ENCODE data around the gene DGKB. TPM values are rescaled to one million over a fixed set of nuclear protein-coding genes. Genes with fewer than 3 reads are reported as not detected.

DGKB gene
- total RNA-seq, 1 donor from 2014 or later = 5.5 TPM

GRCh38 chr7:14714161-14714728 lies 188.3 kb downstream of the DGKB start:
- Histone ChIP-seq H3K4me3 (no peak overlapping the region), H2AFZ (replicated peaks) (no peak overlapping the region), H3K27ac (no peak overlapping the region), H4K20me1 (ENCODE audit: low read depth) (no peaks in the 10 kb centered on the region), H3K36me3 (no peaks in the 10 kb centered on the region), H3K79me2 (ENCODE audit: low read depth) (no peaks in the 10 kb centered on the region), H3K9me3 (ENCODE audit: low read depth) (no peaks in the 10 kb centered on the region), H3K4me2 (no peak overlapping the region), H3F3A (ENCODE audit: low read depth) (no peaks in the 10 kb centered on the region), H3K9ac (no peak overlapping the region), H3K4me1 (no peaks in the 10 kb centered on the region), H3K27me3 (no peaks in the 10 kb centered on the region)
- Mint-ChIP-seq H3K27ac (no peak overlapping the region), H3K4me1 (no peaks in the 10 kb centered on the region), H3K4me3 (no peak overlapping the region), H3K27me3 (ENCODE audit: insufficient read depth, low read depth) (no peaks in the 10 kb centered on the region), H3K9me3 (no peaks in the 10 kb centered on the region), H3K36me3 (no peaks in the 10 kb centered on the region)
- DNase-seq (ENCODE audit: low spot score) = no peak
- TF ChIP-seq EZH2phosphoT487 (IDR thresholded peaks at IDR 0.05) = no peak
- TF ChIP-seq EZH2 (IDR thresholded peaks at IDR 0.05) = no peak
- TF ChIP-seq CTCF (IDR thresholded peaks at IDR 0.05) = no peak

GRCh38 chr7:14698239-14698638 lies 204.3 kb downstream of the DGKB start:
- no peaks in the 10 kb centered on the region for H3K9me3 ChIP-seq (ENCODE audit: low read depth)
- no peaks in the 10 kb centered on the region for H3K36me3 ChIP-seq
- H3F3A ChIP-seq (ENCODE audit: low read depth) = no peaks in the 10 kb centered on the region
- no peaks in the 10 kb centered on the region for H4K20me1 ChIP-seq (ENCODE audit: low read depth)
- H2AFZ ChIP-seq (replicated peaks) = no peak overlapping the region
- H3K4me3 ChIP-seq = no peak overlapping the region
- TF ChIP-seq EZH2phosphoT487 (IDR thresholded peaks at IDR 0.05) = no peak
- TF ChIP-seq CTCF (IDR thresholded peaks at IDR 0.05) = peak; percentile 25
- Mint-ChIP-seq H3K4me3 (no peak overlapping the region), H3K27me3 (ENCODE audit: insufficient read depth, low read depth) (no peaks in the 10 kb centered on the region), H3K4me1 (no peaks in the 10 kb centered on the region), H3K36me3 (no peaks in the 10 kb centered on the region), H3K9me3 (no peaks in the 10 kb centered on the region), H3K27ac (no peak overlapping the region)
- no peaks in the 10 kb centered on the region for H3K4me1 ChIP-seq
- no peak for DNase-seq (ENCODE audit: low spot score)
- H3K4me2 ChIP-seq = no peak overlapping the region
- no peak overlapping the region for H3K27ac ChIP-seq
- no peak overlapping the region for H3K9ac ChIP-seq
- H3K27me3 ChIP-seq = no peaks in the 10 kb centered on the region
- no peaks in the 10 kb centered on the region for H3K79me2 ChIP-seq (ENCODE audit: low read depth)

- no peaks in the 10 kb centered on the region for H3K27me3 ChIP-seq
- no peak overlapping the region for H3K9ac ChIP-seq
- Mint-ChIP-seq H3K36me3 (no peaks in the 10 kb centered on the region), H3K27ac (no peak overlapping the region), H3K9me3 (no peaks in the 10 kb centered on the region), H3K27me3 (ENCODE audit: insufficient read depth, low read depth) (no peaks in the 10 kb centered on the region), H3K4me1 (no peaks in the 10 kb centered on the region), H3K4me3 (no peak overlapping the region)
- H3K36me3 ChIP-seq = no peaks in the 10 kb centered on the region
- H2AFZ ChIP-seq (replicated peaks) = no peak overlapping the region
- H3K4me3 ChIP-seq = no peak overlapping the region
- no peaks in the 10 kb centered on the region for H3F3A ChIP-seq (ENCODE audit: low read depth)
- H3K4me1 ChIP-seq = no peaks in the 10 kb centered on the region
- no peak for TF ChIP-seq EZH2phosphoT487 (IDR thresholded peaks at IDR 0.05)
- no peak for TF ChIP-seq EZH2 (IDR thresholded peaks at IDR 0.05)
- TF ChIP-seq CTCF (IDR thresholded peaks at IDR 0.05) = no peak
- H3K79me2 ChIP-seq (ENCODE audit: low read depth) = no peaks in the 10 kb centered on the region
- no peak for DNase-seq (ENCODE audit: low spot score)
- no peaks in the 10 kb centered on the region for H3K9me3 ChIP-seq (ENCODE audit: low read depth)
- H3K4me2 ChIP-seq = no peak overlapping the region
- H3K27ac ChIP-seq = no peak overlapping the region
- no peaks in the 10 kb centered on the region for H4K20me1 ChIP-seq (ENCODE audit: low read depth)
Observed at GRCh38 chr7:14697684-14698083, 204.9 kb downstream of the DGKB start.
